Measurements from ENCODE around the gene MRGPRD.
A peak's percentile ranks its signal among the peaks of the same experiment; 100 is the strongest.

The MRGPRD gene

DNA sequence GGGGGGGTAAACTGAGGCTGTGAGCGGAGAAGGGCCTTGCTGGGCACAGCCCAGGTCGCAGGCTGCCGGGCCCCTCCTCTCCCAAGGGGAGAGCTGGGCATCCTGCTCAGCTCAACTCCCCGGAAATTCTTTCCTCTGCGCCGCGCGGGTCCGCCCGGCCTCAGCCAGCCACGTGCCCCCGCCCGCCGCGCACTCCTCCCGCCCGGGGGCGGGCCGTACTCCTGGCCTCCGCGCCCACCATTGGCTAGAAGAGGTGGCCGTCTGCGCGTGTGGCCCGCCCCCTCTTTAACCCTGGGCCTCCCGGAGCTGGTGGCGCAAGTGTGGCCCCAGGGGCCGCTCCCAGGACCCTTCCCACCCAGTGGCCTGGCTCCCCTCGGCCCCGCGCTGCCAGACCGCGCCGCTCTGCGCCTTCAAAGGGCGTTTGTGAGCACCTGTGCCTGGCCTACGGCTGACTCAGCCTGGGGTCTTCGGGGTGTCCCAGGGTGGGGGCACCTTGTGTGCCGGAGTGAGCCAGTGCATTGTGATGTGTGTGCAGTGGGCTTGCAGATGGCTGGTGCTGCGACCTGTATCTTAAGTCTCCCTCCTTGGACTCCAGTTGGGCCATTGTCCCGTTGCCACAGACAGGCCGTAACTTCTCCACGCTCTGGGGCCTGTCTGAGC, 30.3 kb upstream of the MRGPRD start:
- H3K36me3 Mint-ChIP-seq: no peaks in the 10 kb centered on the region
- H3K4me1 Mint-ChIP-seq: peaks cover 5 to 6% of the 10 kb centered on the region in 2 donors
- H3K27ac Mint-ChIP-seq: no peak overlapping the region
- peaks cover under 1% of the 10 kb centered on the region in 2 donors for H3K9me3 Mint-ChIP-seq
- H3K27me3 Mint-ChIP-seq: peaks cover 48 to 76% of the 10 kb centered on the region in 2 donors
- ATAC-seq (replicated peaks): peak; percentile 70 to 73
- H3K4me3 Mint-ChIP-seq: peak overlapping the region in 1 of 2 donors; percentile 4
- DNase-seq: no peak

DNA sequence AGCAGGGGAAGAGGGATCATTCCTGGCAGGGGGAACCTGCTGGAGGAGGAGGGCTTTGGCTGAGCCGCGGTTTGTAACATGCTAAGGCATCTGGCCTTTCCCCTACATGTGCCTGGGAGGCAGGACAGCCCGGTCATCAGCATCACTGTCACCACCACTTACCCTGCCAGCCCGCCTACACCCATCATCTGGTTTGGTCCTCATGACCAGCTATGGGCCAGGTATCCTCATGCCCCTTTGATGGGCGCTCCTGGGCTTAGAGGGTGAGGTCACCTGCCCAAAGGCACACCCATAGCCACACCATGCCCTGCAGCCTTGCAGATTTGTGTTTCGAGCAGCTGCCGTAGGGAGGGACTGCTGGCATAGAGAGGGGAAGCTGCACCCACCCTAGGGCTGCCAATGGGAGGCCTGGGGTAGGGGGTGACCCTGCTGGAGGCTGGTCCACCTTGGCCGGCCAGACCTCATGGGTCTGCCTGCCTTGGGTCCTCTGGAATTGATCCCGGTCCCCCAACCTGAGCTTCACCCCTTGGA, 29.6 kb upstream of the MRGPRD start:
- H3K4me1 Mint-ChIP-seq: peaks cover 5 to 6% of the 10 kb centered on the region in 2 donors
- no peak overlapping the region for H3K4me3 Mint-ChIP-seq
- no peak for DNase-seq
- no peak overlapping the region for H3K27ac Mint-ChIP-seq
- H3K27me3 Mint-ChIP-seq: peaks cover 54 to 79% of the 10 kb centered on the region in 2 donors
- ATAC-seq (replicated peaks): no peak
- H3K9me3 Mint-ChIP-seq: no peaks in the 10 kb centered on the region
- no peaks in the 10 kb centered on the region for H3K36me3 Mint-ChIP-seq

DNA sequence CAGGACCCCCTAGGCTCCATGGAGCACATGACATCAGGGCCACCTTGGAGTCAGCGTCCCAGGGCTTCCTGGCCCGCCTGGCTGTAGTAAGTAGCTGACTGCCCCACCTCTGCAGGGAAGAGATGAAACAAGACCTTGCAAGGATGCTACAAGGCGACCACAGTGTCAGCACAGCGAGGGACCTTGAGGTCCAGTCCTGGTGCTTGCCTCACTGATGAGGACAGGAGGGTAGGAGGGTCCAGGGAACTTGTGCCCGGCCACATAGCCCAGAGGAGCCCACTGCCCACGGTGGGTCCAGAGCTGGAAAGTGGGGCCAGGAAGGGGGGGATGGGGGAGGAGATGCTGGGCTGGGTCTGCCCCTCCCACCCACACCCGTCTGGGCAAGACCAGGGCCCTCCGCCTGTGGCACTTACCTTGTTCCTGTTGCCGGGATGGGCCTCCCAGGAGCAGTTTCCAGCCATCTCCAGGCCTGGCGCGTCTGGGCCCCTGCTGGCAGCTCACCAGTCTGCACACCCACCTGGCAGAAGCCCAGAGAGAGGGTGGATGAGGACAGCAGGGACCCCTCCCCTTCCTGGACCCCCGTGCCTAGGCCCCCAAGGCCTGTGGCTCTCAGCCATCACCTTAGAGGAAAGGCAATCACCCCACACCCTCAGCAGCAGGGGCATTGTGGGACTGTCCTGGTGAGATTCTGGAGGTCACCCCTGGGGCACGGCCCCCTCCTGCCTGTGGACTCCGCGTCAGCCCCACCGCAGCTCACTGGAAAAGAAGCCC, 28.8 kb upstream of the MRGPRD start:
- Mint-ChIP-seq H3K4me1 (peaks cover 5 to 6% of the 10 kb centered on the region in 2 donors), H3K27me3 (peaks cover 54 to 79% of the 10 kb centered on the region in 2 donors), H3K9me3 (no peaks in the 10 kb centered on the region), H3K36me3 (no peaks in the 10 kb centered on the region), H3K27ac (no peak overlapping the region), H3K4me3 (no peak overlapping the region)
- DNase-seq (no peak), ATAC-seq (replicated peaks) (no peak)

DNA sequence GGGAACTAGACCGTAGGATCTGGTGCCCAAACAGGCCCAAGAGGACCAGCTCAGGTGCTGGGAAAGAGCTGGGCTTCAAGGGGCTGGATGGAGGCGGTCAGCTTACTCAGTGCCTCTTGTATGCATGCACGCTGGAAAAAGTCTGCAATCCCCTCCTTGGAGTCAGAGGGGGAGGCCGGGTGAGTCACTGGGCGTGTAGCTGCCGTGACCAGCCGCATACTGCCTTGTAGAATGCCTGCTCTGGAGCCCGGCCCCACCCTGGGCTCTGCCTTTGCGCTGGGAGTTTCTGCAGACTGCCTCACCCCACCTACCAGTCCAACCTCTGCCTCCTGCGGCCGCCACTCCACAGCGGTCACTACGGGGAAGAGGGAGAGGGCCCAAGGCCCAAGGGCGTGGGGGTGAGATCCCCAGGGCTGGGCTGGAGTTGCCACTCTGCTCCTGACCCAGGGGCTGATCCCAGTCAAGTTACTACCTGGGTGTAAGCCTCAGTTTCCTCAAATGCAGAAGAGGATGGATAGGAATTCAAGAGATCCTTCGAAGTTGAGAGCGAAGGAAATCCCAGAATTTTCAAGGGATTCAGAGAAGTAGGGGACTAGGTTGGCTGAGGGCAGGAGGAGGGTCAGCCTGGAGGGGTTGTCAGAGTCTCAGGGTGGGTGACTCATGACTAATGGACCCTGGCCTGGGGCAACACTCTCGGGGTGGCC, 28.1 kb upstream of the MRGPRD start:
- Mint-ChIP-seq H3K9me3 (no peaks in the 10 kb centered on the region), H3K4me1 (peaks cover 5 to 6% of the 10 kb centered on the region in 2 donors), H3K27me3 (peaks cover 52 to 76% of the 10 kb centered on the region in 2 donors)

DNA sequence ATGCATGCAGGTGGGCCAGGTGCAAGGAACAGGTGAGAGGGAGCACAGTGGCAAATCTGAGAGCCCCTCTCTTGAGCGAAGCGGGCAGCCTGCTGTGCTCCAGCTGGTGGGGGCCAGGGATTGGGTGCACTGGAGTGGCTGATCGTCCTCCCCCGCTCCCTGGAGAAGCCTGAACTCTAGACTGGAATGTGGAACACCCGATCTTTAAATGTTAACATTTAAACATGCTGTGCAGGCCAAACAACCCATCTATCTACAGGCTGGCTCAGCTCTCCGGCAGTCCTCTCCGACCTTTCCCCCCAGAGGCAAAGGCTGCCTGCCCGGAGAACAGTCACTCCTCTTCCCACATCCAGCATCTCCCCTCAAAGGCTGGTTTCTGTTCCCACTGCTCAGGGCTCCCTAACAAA, 27.2 kb upstream of the MRGPRD start:
- Mint-ChIP-seq H3K9me3 (no peaks in the 10 kb centered on the region), H3K36me3 (no peaks in the 10 kb centered on the region), H3K4me1 (peaks cover 0 to 6% of the 10 kb centered on the region in 2 donors), H3K4me3 (no peak overlapping the region), H3K27ac (no peak overlapping the region), H3K27me3 (peaks cover 51 to 78% of the 10 kb centered on the region in 2 donors)
- ATAC-seq (replicated peaks): no peak
- no peak for DNase-seq

More for the DNA sequence above, 28.1 kb upstream of the MRGPRD start:
- ATAC-seq (replicated peaks) (no peak), DNase-seq (no peak)
- Mint-ChIP-seq H3K36me3 (no peaks in the 10 kb centered on the region), H3K27ac (no peak overlapping the region), H3K4me3 (no peak overlapping the region)

GRCh38 chr11:69006816-69007215, 26.0 kb upstream of the MRGPRD start:
- ATAC-seq (replicated peaks): no peak
- H3K9me3 Mint-ChIP-seq: no peaks in the 10 kb centered on the region
- H3K27me3 Mint-ChIP-seq: peaks cover 42 to 68% of the 10 kb centered on the region in 2 donors
- H3K4me3 Mint-ChIP-seq: no peak overlapping the region
- DNase-seq: no peak
- no peak overlapping the region for H3K27ac Mint-ChIP-seq
- H3K36me3 Mint-ChIP-seq: no peaks in the 10 kb centered on the region
- H3K4me1 Mint-ChIP-seq: peaks cover 0 to 6% of the 10 kb centered on the region in 2 donors

- no peaks in the 10 kb centered on the region for H3K36me3 Mint-ChIP-seq
- no peak overlapping the region for H3K27ac Mint-ChIP-seq
- H3K4me3 Mint-ChIP-seq: no peak overlapping the region
- H3K27me3 Mint-ChIP-seq: peaks cover 36 to 61% of the 10 kb centered on the region in 2 donors
- no peak for DNase-seq
- H3K4me1 Mint-ChIP-seq: no peaks in the 10 kb centered on the region
- H3K9me3 Mint-ChIP-seq: no peaks in the 10 kb centered on the region
- no peak for ATAC-seq (replicated peaks)
Measured at GRCh38 chr11:69005631-69006368, 25.0 kb upstream of the MRGPRD start.

DNA sequence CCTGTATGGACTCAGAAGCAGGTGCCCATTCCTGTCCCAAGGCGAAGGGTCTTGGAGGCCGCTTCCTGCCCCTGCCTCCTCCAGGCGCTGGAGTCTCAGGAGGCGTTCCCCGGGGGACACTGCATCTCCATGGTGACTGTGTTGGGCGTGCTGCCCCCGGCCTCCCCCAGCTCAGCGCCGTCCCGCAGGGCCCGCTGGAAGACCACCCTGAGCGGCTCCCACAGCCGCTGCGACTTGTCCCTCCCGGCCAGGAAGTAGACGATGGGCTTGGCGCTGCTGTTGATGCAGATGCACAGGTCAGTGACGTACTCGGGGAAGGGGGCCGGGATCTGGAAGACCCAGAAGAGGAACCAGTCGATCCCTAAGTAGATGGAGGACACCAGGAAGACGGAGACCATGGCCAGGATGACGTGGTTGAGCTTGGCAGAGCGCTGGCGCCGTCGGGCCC, 24.4 kb upstream of the MRGPRD start:
- no peaks in the 10 kb centered on the region for H3K4me1 Mint-ChIP-seq
- H3K27ac Mint-ChIP-seq: no peak overlapping the region
- no peak overlapping the region for H3K4me3 Mint-ChIP-seq
- no peaks in the 10 kb centered on the region for H3K9me3 Mint-ChIP-seq
- peaks cover 33 to 55% of the 10 kb centered on the region in 2 donors for H3K27me3 Mint-ChIP-seq
- no peaks in the 10 kb centered on the region for H3K36me3 Mint-ChIP-seq
- ATAC-seq (replicated peaks) (no peak), DNase-seq (no peak)

DNA sequence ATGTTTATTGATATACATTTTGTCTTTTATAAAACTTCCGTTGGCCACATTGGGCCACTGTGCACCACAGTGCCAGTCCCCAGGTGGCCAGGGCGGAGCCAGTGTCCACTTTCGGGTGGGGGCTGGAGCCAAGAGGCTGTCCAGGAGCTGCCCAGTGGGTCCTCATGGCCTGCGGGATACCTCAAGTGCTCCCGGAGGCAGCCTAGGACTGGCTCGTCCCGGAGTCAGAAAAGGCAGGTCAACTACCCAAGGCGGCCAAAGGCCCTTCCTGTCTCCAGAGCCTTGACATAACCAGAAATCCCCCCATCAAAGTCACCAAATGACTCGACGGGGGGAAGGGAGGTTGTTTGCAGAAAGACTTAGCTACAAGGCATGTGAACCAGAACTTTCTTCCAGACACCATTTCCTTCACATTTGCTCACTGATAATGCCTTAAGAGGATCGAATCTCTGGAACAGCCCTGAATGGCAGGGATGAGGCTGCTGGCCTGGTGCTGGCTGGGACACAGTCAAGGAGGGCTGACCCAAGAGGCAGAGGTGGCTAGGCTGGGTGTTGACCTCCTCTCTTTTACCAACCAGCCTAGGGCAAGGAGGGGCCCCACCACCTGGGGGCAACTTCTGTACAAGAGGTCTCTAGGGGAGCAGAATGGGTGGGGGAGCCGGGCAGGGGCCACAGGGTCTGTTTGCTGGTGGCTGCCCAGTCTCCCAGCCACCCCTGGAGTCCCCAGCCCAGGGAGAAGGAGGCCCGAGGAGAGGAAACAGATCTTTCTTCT, 23.8 kb upstream of the MRGPRD start:
- H3K9me3 Mint-ChIP-seq: no peaks in the 10 kb centered on the region
- no peaks in the 10 kb centered on the region for H3K36me3 Mint-ChIP-seq
- H3K4me1 Mint-ChIP-seq: no peaks in the 10 kb centered on the region
- DNase-seq (no peak), ATAC-seq (replicated peaks) (no peak)
- H3K27ac Mint-ChIP-seq: no peak overlapping the region
- H3K27me3 Mint-ChIP-seq: peaks cover 28 to 49% of the 10 kb centered on the region in 2 donors
- no peak overlapping the region for H3K4me3 Mint-ChIP-seq

GRCh38 chr11:69003866-69004367, 23.1 kb upstream of the MRGPRD start:
- Mint-ChIP-seq H3K27me3 (peaks cover 30 to 47% of the 10 kb centered on the region in 2 donors), H3K4me3 (no peak overlapping the region), H3K36me3 (no peaks in the 10 kb centered on the region), H3K4me1 (no peaks in the 10 kb centered on the region), H3K9me3 (no peaks in the 10 kb centered on the region), H3K27ac (no peak overlapping the region)
- DNase-seq (no peak), ATAC-seq (replicated peaks) (no peak)

DNA sequence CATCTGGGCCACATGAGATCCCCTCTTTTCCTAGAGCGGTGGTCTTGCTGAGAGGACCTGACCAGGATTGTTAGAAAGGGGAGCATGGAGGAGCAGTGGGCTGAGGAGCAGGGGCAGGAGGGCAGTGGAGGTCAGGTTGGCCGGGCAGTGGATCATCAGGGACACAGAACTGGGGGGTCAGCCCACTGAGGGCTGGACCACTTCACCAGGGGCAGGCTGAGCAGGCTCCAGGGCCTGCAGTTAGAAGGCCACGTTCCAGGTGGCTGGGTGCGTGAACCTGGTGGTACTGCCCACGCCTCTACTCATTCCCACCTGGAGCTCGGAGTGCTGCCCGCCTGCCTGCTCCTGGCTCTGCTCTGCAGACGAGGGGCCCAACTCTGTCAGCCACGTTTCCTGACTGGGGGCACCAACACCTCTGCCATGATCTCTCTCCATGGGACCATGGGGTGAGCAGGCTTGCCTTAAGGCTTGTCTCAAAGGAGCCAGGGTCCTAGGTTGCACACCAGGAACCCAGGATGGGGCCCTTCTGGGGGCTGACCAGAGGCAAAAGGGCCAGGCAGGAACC, 22.6 kb upstream of the MRGPRD start:
- no peak for DNase-seq
- Mint-ChIP-seq H3K4me1 (no peaks in the 10 kb centered on the region), H3K4me3 (no peak overlapping the region), H3K27me3 (peaks cover 28 to 50% of the 10 kb centered on the region in 2 donors), H3K36me3 (no peaks in the 10 kb centered on the region), H3K27ac (no peak overlapping the region), H3K9me3 (no peaks in the 10 kb centered on the region)
- ATAC-seq (replicated peaks): no peak

GRCh38 chr11:69002570-69003231, 21.9 kb upstream of the MRGPRD start:
- Mint-ChIP-seq H3K36me3 (no peaks in the 10 kb centered on the region), H3K4me3 (no peak overlapping the region), H3K27me3 (peaks cover 24 to 53% of the 10 kb centered on the region in 2 donors), H3K9me3 (no peaks in the 10 kb centered on the region), H3K4me1 (no peaks in the 10 kb centered on the region), H3K27ac (no peak overlapping the region)
- ATAC-seq (replicated peaks) (no peak), DNase-seq (no peak)

All from stimulated activated naive B cell treated with anti-CD40 and anti-IgM and Interleukin-4, amounts not matched to agents 10 μg/mL and 1 μg/mL and 100 μg/mL, for 72 hours (primary cell).